Mammary epithelial cell (primary cell): Measurements from ENCODE around the gene ARL5A.

Experiments used
- EZH2 ChIP-seq: IDR thresholded peaks from 2 replicates; pipeline ENCODE4 v1.6.1; 2012; ENCODE audit warnings: low read length, inconsistent platforms, borderline replicate concordance
- TF ChIP-seq, protein P1 (sequence below), 2 donors: IDR thresholded peaks in 1 of 2; conservative IDR thresholded peaks in 1 of 2; 2 replicates each; pipeline ENCODE4 v1.5.1; 2011 to 2012; ENCODE audit warnings: inconsistent platforms in 2 of 2, low read length in 2 of 2, mild to moderate bottlenecking in 2 of 2, control low read depth in 1 of 2, low read depth in 1 of 2; ENCODE audit not compliant: insufficient read depth in 1 of 2; ENCODE audit errors: extremely low read depth in 1 of 2

DNA sequence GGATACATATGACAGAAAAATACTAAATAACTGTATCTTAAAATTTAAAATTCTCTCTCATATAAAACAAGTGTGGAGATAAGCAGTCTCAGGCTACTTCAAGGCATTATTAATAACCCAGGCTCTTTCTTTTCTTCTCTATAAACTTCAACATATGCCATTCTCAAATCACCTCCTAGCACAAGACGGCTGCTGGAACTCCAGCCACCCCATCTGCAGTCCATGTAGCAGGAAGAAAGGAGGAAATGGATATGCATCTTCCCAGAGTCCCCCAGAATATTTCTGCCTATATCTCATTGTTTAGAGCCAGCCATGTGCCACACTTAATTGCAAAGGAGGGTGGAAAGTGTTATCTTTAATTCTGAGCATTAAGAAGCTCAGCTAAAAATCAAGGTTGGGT is 58.6 kb downstream of the ARL5A start:
- TF ChIP-seq, protein P1, sequence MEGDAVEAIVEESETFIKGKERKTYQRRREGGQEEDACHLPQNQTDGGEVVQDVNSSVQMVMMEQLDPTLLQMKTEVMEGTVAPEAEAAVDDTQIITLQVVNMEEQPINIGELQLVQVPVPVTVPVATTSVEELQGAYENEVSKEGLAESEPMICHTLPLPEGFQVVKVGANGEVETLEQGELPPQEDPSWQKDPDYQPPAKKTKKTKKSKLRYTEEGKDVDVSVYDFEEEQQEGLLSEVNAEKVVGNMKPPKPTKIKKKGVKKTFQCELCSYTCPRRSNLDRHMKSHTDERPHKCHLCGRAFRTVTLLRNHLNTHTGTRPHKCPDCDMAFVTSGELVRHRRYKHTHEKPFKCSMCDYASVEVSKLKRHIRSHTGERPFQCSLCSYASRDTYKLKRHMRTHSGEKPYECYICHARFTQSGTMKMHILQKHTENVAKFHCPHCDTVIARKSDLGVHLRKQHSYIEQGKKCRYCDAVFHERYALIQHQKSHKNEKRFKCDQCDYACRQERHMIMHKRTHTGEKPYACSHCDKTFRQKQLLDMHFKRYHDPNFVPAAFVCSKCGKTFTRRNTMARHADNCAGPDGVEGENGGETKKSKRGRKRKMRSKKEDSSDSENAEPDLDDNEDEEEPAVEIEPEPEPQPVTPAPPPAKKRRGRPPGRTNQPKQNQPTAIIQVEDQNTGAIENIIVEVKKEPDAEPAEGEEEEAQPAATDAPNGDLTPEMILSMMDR (conservative IDR thresholded peaks at IDR 0.05 in 1 of 2, IDR thresholded peaks at IDR 0.05 in 1 of 2; ENCODE audit: extremely low read depth in 1 of 2, insufficient read depth in 1 of 2, low read depth in 1 of 2, low read length in 2 of 2): no peak
- TF ChIP-seq EZH2: no peak
